Measurements from ENCODE around the gene SLC25A45.
"Not testable (repeated sequence)": the region's sequence is repeated elsewhere in the genome, so short reads cannot be mapped to it uniquely, and the experiment has no call there.

The SLC25A45 gene

GRCh38 chr11:65420979-65421793, 38.7 kb upstream of the SLC25A45 start:
- DNase-seq: peak; percentile 69

- no peak for DNase-seq
Observed at GRCh38 chr11:65420506-65420905, 38.1 kb upstream of the SLC25A45 start.

GRCh38 chr11:65419772-65420481, 37.5 kb upstream of the SLC25A45 start:
- DNase-seq: peak; percentile 35

DNA sequence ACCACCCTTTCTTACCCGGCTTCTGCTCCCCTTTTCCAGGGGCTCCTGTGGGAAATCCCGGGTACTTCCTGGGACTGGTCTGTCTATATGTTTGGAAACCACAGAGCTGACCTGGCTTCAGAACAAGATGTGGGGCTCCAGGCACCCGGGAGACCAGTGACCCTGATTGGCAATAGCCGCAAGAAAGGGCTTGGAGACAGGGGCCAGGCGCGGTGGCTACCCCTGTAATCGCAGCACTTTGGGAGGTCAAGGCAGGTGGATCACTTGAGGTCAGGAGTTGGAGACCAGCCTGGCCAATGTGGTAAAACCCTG, 37.0 kb upstream of the SLC25A45 start:
- no peak for DNase-seq

DNA sequence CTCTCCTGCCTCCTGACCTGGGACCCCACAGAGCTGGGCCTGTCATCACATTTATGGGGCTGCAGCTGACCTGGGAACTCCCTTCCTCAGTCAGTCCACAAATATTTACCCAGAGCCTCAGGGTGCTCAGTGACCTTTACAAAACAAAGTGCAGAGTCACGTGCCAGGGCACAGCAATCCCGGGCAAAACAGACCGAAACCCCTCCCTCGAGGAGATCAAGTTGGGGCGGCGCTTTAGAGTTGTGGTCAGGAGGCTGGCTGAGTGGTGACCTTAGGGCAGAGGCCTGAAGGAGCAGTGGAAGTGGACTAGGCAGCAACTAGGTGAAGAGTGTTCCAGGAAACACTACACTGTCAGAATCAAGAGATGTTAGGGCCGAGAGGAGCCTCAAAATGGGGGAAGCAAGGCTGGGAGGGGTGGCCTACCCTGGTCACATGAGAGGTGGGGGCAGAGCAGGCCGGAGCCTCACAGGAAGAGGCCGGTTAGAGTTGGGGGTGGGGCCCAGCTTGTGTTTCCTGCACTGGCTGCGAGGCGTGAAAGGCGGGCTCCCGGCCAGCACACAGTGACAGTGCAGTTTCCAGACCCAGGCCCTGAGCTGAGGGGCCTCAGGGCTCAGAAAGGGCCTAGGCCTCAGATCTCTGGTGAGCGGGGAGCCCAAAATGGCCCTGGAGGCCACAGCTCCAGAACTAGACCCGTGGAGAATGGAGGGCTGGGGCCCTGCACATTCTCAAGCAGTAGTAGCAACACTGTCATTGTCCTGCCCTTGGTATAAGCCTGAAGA, 36.4 kb upstream of the SLC25A45 start:
- DNase-seq: peak; percentile 41

GRCh38 chr11:65418431-65418680, 35.9 kb upstream of the SLC25A45 start:
- DNase-seq: no peak

DNA sequence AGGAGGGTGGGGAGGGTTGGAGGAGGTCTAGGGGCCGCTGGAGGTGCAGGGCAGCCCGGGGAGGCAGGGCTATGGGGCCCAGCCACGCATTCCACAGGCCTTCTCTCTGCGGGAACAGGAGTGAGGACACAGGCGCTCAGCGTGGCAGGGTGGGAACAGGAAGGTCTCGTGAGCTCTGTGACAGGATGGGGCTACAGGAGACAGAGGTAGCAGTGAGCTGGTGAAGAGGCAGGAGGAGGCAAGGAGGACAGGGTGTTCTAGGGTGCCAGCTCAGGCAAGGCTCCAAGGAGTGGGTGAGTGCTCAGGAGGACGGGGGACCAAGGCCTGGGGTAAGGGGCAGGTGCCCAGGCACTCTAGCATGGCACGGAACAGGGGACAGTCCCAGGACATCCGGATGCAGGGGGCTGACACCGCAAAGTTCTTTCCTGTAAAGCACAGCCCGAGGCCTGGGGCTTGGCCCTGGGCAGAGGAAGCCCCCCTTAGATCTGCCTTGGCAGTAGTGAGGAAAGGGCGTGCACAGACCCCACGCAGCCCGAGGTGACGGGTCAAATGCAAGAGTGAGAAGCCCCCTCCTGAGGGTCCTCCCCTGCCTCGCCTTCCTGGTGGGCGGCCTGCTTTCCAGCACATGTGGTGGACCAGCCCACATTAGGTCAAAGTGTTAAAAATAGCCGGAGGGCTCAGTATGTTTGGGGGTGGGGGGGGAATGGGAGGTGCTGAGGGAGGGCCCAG, 35.4 kb upstream of the SLC25A45 start:
- DNase-seq: no peak

DNA sequence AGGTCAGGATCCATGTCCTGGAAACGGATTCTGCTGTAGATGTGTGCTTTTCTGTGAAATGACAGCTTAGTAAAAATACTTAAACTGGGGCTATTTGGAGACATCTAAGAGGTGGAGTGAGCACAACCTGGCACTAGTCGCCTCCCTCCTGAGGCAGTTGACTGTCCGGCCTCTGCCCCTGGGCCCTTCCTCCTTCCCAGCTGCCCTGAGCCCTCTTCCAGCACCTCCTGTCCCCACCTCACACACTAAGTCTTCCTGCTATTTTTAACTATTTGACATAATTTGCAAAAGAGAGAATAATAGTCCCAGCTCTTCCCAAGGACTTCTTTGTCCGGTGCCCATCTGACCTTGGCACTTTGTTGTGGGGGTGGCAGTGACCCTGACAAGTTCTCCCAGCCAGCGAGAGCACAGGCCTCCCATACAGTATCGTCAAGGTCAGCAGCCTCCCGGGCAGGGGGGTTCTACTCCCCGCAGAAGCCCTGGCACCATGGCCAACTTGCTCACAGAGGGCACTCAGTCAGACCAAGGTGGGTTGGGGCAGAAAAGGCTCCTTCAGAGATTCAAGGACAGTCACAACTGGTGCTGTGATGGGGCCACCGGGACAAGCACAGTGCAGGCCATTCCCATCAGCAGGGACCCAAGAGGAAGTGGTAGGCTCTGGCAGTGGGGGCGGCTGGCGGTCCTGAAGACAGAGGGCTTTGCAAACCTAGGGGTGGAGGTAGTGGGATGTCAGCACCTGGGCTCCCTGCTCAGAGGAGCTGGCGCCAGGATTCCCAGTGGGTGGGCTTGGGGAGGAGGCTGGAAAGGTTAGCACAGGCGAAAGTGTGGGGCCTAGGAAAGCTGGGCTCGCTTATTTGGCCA, 34.6 kb upstream of the SLC25A45 start:
- DNase-seq: no peak

- DNase-seq: peak; percentile 89
Observed at GRCh38 chr11:65416341-65416824, 33.9 kb upstream of the SLC25A45 start.

DNA sequence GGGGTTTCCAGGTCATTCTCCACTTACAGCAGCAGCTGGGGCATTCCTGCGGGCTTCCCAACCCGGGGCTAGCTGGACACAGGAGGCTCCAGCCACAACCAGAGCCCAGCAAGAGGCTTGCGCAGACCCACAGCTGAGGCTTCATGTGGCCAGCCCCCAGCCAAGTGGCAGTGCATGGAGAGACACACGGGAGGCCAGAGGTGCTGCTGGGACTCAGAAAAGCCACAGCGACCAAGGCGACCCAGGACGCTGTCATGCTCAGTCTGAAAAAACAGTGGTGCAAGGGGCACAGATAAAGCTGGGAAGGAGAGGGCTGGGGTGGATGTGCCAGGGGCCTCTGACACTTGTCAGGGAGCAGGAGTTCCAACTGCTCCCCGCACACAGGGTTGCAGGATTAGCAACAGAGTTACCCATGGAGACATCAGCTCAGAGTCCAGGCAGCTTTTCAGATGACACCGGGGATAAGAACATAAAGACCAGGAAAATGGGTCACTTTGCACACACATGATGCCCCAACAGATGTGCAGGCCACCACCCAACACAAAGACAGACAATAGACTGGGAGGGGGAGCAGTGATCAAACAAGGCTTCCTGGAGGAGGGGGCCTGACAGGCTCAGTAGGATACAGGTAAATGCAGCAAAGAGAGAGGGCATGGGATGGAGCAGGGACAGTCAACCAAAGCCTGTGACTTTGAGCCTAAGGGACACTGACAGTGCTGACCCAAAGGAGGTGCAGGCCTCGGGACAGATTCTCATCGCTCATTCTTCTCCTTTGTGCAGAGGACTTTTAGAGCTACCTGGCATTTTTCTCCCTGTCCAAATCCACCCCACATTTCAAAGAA, 33.3 kb upstream of the SLC25A45 start:
- DNase-seq: no peak

- DNase-seq: no peak
Observed at GRCh38 chr11:65414776-65415498, 32.5 kb upstream of the SLC25A45 start.

DNA sequence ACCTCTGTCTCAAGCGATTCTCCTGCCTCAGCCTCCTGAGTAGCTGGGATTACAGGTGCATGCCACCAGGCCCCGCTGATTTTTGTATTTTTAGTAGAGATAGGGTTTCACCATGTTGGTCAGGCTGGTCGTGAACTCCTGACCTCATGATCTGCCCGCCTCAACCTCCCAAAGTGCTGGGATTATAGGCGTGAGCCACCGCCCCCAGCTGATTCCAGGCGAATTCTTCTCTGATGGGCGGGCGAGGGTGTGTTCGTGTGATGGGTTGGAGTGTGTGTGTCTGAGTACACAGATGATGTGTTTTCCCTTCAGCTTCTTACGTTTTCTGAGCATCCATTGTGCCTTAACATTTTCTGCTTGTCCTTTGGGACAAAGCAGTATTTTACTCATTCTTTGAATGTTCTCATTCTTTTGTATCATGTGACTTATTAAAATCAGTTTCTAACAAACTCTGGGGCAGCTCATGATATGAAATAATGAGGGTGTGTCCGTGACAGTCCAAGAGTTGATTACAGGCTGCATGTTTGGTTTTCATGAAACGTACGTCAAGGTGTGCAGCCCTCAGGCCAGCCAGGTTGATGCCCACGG, 30.7 kb upstream of the SLC25A45 start:
- DNase-seq: not testable (repeated sequence)

DNA sequence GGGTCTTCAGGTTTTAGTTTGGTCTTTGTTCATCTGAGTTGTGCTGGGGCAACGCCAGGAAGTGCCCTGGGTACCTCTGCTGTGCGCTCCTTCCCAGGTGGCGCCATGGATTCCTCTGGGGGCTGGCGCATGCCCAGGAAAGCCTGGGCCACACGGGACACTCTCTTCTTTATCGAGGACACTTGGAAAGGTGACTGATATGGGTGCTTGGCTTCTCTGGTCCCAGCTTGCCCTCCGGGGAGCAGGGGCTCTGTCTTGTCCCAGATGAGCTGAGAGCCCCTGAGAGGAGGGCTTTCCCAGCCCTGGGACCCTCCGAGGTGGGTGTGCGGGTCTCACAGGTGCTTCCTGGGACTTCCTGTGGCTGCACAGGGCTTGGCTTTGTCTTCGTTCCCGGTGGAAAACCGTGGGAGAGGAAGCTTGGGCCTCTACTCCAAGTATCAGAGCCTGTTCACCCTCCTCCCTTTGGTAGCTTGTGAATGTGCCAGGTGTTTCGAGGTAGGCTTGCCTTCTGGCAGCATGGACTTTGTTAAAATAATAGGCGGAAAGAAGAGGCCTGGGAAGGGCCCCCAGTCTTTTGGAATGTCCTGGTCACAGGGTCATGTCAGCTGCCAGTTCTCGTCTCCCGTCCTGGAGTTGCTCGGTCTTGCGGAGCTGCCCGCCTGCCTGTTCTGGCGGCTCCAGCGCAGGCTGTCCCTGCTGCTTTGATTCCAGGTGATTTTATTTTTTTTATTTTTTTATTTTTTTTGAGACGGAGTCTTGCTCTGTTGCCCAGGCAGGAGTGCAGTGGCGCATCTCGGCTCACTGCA, 30.0 kb upstream of the SLC25A45 start:
- DNase-seq: no peak

DNA sequence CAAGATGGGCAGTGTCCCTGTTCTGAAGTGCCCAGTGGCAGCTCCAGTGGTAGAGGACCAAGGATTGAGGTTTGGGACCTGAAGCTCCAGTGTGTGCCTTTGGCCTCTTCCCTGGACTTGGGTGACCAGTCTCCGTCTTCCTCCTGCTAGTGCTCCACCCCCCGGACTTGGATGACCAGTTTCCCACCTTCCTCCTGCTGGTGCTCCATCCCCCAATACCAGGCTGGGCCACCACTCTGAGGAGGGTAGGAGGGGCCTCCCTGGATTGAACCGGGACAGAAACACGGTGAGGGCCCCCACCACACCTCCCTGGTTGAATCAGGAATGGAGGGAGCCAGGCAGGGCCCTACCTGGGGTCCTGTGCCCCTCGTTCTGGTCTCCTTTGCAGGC, 29.2 kb upstream of the SLC25A45 start:
- DNase-seq: no peak

DNA sequence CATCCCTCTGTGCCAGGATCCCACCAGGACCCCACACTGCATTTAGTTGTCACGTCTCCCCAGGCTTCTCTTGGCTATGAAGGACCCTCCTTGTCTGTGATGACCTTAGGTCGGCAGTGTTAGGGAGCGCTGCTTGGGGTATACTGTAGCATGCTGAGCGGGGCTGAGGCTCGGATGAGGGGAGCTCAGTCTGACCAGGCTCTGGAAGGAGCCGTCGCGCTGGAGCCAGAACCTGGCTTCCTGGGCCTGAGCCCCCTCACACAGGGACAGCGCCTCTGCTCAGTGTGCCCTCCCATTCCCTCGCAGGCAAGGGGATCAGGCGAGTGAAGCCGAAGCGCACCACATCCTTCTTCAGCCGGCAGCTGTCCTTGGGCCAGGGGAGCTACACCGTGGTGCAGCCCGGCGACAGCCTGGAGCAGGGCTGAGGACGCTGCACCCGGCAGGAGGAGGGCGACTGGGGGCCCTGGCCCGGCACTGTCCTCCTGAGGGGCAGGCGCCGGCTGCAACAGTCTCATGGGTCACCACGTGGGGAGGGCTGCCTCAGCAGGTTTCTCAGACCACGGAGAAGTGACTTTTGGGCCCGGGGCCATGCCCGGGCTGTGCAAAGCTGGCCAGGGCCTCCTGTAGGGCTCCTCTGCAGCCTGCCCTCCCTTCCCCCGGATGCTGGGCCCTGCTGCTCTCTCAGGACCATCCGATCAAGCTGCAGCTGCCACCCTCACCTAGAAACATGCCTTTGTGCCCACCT, 28.7 kb upstream of the SLC25A45 start:
- DNase-seq: no peak

DNA sequence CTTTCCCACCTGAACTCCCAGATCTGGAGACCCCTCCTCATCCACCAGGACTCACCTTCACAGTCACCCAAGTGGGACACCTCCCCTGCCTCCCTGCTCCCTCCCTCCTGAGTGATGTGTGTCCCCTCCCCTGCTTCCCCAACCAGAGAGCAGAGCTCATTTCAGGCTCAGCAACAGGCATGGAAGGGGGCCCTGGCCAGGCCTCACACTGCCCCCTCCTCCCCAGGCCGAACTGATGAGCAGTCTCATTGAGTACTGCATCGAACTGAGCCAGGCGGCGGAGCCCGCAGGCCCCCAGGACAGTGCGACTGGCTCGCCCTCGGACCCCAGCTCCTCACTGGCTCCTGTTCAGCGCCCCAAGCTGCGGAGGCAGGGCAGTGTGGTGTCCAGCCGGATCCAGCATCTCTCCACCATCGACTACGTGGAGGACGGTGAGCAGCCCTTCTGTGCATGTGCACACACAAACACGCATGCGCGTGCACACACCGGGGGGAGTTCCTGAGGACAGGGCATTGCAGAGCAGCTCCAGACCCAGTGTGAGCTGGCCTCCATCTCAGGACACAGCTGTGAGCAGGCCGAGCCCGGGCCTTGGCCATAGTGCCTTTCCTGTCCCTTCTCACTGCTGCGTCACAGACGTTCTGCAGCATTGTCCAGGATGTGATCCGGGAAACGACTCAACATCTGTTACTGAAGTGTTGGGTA, 22.3 kb upstream of the SLC25A45 start:
- DNase-seq: no peak

DNA sequence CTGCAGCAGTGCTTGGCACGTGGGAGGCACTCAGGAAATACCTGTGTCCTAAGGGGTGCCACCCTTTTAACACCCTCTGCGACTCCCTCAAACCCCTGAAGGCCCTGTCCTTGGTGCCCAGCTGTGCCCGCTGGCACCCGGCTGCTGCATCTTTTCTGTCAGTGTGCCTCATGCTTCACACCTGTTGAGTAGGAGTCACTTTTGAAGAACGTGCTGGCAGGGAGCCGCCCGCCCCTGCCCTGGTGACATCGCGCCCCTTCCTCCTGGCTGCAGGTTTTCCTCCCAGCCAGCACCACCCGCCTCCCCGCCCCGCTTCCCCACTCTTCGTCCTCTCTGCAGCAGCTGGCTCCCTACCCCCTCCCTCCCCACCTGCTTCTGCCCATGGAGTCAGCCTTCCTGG, 21.8 kb upstream of the SLC25A45 start:
- DNase-seq: no peak

DNA sequence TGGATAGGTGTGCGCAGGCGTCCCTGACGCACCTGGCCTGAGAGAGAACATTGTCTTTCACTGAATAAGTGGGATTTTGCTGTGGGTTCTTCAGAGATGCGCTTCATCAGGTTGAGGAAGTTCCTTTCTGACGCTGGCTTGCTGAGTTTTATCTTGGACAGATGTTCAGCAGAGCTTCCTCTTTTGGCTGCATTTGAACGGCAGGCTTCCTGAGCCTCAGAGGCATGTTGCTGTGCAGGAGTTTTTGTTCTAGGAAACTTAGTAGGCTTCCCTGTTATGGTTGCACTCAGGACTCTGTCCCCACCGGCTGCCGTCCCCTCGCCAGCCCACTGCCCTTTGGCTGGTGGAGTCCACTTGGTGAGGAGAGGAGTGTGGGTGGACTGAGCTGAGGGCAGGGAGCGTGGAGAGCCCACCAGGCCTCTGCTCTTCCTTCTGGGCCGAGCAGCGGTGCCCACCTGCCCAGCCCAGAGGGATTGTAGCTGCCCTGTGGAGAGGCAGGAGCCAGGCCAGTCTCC, 21.2 kb upstream of the SLC25A45 start:
- no peak for DNase-seq

All from effector CD8-positive, alpha-beta T cell (primary cell).